Brain microvascular endothelial cell (primary cell): ENCODE data around the gene KAT2A.

Experiments
- DNase-seq: peaks from one replicate; pipeline ENCODE4 v3.0.0-alpha.2; 2020
- H3K27ac ChIP-seq: fragments of 250-450 bp; sonication (Bioruptor Pico); 2 replicates; pipeline ENCODE4 v1.5.1; 2020; ENCODE audit warnings: mild to moderate bottlenecking, moderate library complexity
- H3K27me3 ChIP-seq: fragments of 250-450 bp; sonication (Bioruptor Pico); replicated peaks from 2 replicates; pipeline ENCODE4 v1.5.1; 2020; ENCODE audit warnings: mild to moderate bottlenecking
- H3K36me3 ChIP-seq: fragments of 250-450 bp; sonication (Bioruptor Pico); replicated peaks from 2 replicates; pipeline ENCODE4 v1.5.1; 2020; ENCODE audit warnings: mild to moderate bottlenecking
- H3K4me3 ChIP-seq: 2 replicates; pipeline ENCODE4 v1.5.1; 2011; ENCODE audit warnings: low read depth, mild to moderate bottlenecking, control low read depth, low read length, moderate library complexity
- CTCF ChIP-seq: IDR thresholded peaks from 2 replicates; pipeline ENCODE4 v1.5.1; 2011; ENCODE audit warnings: low read depth, mild to moderate bottlenecking, moderate library complexity, low read length, control low read depth, inconsistent platforms; ENCODE audit errors: missing control alignments
- in situ Hi-C: cut with HindIII; loops from 2 replicates; pipeline ENCODE4 v1.10.0; 2017; ENCODE audit warnings: low sequenced_read_pairs, low pct_ligation_motif_present

The KAT2A gene

GRCh38 chr17:42138749-42139492 lies 17.8 kb upstream of the KAT2A start:
- H3K36me3 ChIP-seq, result peaks cover 5% of the 10 kb centered on the region
- no peak for DNase-seq
- no peaks in the 10 kb centered on the region for H3K27me3 ChIP-seq
- in situ Hi-C loops, result no loop called here
- no peak for TF ChIP-seq CTCF
- H3K27ac ChIP-seq, result no peak overlapping the region
- no peak overlapping the region for H3K4me3 ChIP-seq

GRCh38 chr17:42136654-42137051 lies 15.5 kb upstream of the KAT2A start:
- in situ Hi-C loops, result no loop called here
- no peak for DNase-seq
- H3K27ac ChIP-seq, result no peak overlapping the region

GRCh38 chr17:42135664-42136653 lies 14.8 kb upstream of the KAT2A start:
- no peak overlapping the region for H3K4me3 ChIP-seq
- no peak for TF ChIP-seq CTCF
- DNase-seq, result peak; percentile 64
- H3K27ac ChIP-seq, result peak overlapping the region; percentile 47
- in situ Hi-C loops, result no loop called here
- H3K36me3 ChIP-seq, result no peaks in the 10 kb centered on the region
- H3K27me3 ChIP-seq, result no peaks in the 10 kb centered on the region

More at GRCh38 chr17:42136654-42137051, 15.5 kb upstream of the KAT2A start:
- TF ChIP-seq CTCF, result no peak
- Histone ChIP-seq H3K36me3 (peaks cover 4% of the 10 kb centered on the region), H3K27me3 (no peaks in the 10 kb centered on the region), H3K4me3 (no peak overlapping the region)

GRCh38 chr17:42135151-42135550 lies 14.0 kb upstream of the KAT2A start:
- Histone ChIP-seq H3K4me3 (no peak overlapping the region), H3K27me3 (no peaks in the 10 kb centered on the region), H3K27ac (peak overlapping the region; percentile 47), H3K36me3 (peaks cover 2% of the 10 kb centered on the region)
- DNase-seq, result no peak
- in situ Hi-C loops, result no loop called here
- TF ChIP-seq CTCF, result no peak

GRCh38 chr17:42133461-42134041 lies 12.4 kb upstream of the KAT2A start:
- Histone ChIP-seq H3K27ac (no peak overlapping the region), H3K36me3 (peaks cover 14% of the 10 kb centered on the region), H3K4me3 (no peak overlapping the region), H3K27me3 (no peaks in the 10 kb centered on the region)
- no peak for TF ChIP-seq CTCF
- DNase-seq, result no peak
- in situ Hi-C loops, result no loop called here
